H1 (cell line): Measurements from ENCODE around the gene PML. TPM values are rescaled to one million over a fixed set of nuclear protein-coding genes. Genes with fewer than 3 reads are reported as not detected.

Experiments
- CTCF ChIA-PET: fragments of 300-600 bp; sonication (Branson Sonifier 250); formaldehyde crosslinking; loops from one replicate; lab custom pipeline; 2021; ENCODE audit not compliant: partially characterized antibody; lab: Charles Lee
- POLR2A ChIA-PET: fragments of 300-600 bp; sonication (Branson Sonifier 250); formaldehyde crosslinking; loops from one replicate; lab custom pipeline; 2021; ENCODE audit warnings: inconsistent platforms; ENCODE audit not compliant: partially characterized antibody; lab: Charles Lee
- DNase-seq, 2 experiments: peaks; one replicate each; pipeline versions ENCODE4 v3.0.0 to v3.0.0-alpha.2; 2010 to 2022; ENCODE audit warnings: low spot score in 2 of 2, low read depth in 1 of 2, mixed read lengths in 1 of 2
- FAIRE-seq: peaks from 2 replicates; lab custom pipeline; 2011; peaks lifted over from hg19 to GRCh38; lab: Jason Lieb, UNC
- H2AFZ ChIP-seq: 2 replicates; pipeline ENCODE4 v1.8.1; 2012; ENCODE audit warnings: low read length, inconsistent platforms
- H2AK5ac ChIP-seq: 2 replicates; pipeline ENCODE4 v1.6.1; 2013; ENCODE audit warnings: low read depth, low read length
- H2BK120ac ChIP-seq: replicated peaks from 2 replicates; pipeline ENCODE3; 2013; ENCODE audit warnings: low read depth, low read length, inconsistent platforms
- H2BK12ac ChIP-seq: 2 replicates; pipeline ENCODE4 v1.6.1; 2013; ENCODE audit warnings: low read depth, low read length
- H2BK15ac ChIP-seq: 2 replicates; pipeline ENCODE4 v1.6.1; 2013; ENCODE audit warnings: low read length
- H2BK20ac ChIP-seq: 2 replicates; pipeline ENCODE4 v1.6.1; 2013; ENCODE audit warnings: low read length
- H2BK5ac ChIP-seq: 2 replicates; pipeline ENCODE4 v1.6.1; 2013; ENCODE audit warnings: low read depth, low read length
- H3K14ac ChIP-seq: 2 replicates; pipeline ENCODE4 v1.6.1; 2013; ENCODE audit warnings: inconsistent platforms; ENCODE audit not compliant: insufficient read length
- H3K18ac ChIP-seq: 2 replicates; pipeline ENCODE4 v1.6.1; 2013; ENCODE audit warnings: low read length; ENCODE audit errors: extremely low read depth
- H3K23ac ChIP-seq: 2 replicates; pipeline ENCODE4 v1.6.1; 2013; ENCODE audit warnings: inconsistent platforms; ENCODE audit not compliant: insufficient read length
- H3K23me2 ChIP-seq: 2 replicates; pipeline ENCODE4 v1.6.1; 2013; ENCODE audit warnings: low read depth, low read length
- H3K27ac ChIP-seq: 2 replicates; pipeline ENCODE4 v1.6.1; 2011; ENCODE audit warnings: low read depth, low read length, inconsistent platforms
- H3K27me3 ChIP-seq, 4 experiments: replicated peaks in 1 of 4; 1 replicate in 1 of 4; 2 replicates in 3 of 4; pipeline versions ENCODE4 v1.6.1 to v1.8.1; 2011 to 2013; ENCODE audit warnings: low read length in 3 of 4, mild to moderate bottlenecking in 3 of 4, inconsistent platforms in 2 of 4, mixed read lengths in 2 of 4, moderate library complexity in 1 of 4; ENCODE audit not compliant: control insufficient read depth in 3 of 4, insufficient read depth in 3 of 4; ENCODE audit errors: extremely low read depth in 1 of 4
- H3K36me3 ChIP-seq, 4 experiments: 2 replicates each; pipeline versions ENCODE4 v1.6.1 to v1.8.1; 2011 to 2013; ENCODE audit warnings: mild to moderate bottlenecking in 4 of 4, low read length in 3 of 4, moderate library complexity in 2 of 4, control low read depth in 1 of 4, inconsistent platforms in 1 of 4; ENCODE audit not compliant: insufficient read depth in 4 of 4, control insufficient read depth in 2 of 4
- H3K4ac ChIP-seq: replicated peaks from 2 replicates; pipeline ENCODE3; 2013; ENCODE audit warnings: low read length, low read depth, mixed read lengths, inconsistent platforms; ENCODE audit not compliant: insufficient read length
- H3K4me1 ChIP-seq, 4 experiments: replicated peaks in 1 of 4; 1 replicate in 1 of 4; 2 replicates in 3 of 4; pipeline versions ENCODE4 v1.6.1 to v1.8.1; 2011 to 2013; ENCODE audit warnings: low read length in 3 of 4, inconsistent platforms in 2 of 4, mixed read lengths in 1 of 4; ENCODE audit not compliant: insufficient read depth in 4 of 4, control insufficient read depth in 3 of 4
- H3K4me2 ChIP-seq, 2 experiments: 2 replicates each; pipeline versions ENCODE4 v1.6.1 to v1.8.1; 2011 to 2013; ENCODE audit warnings: low read depth in 2 of 2, low read length in 2 of 2, control low read depth in 1 of 2, inconsistent platforms in 1 of 2, mild to moderate bottlenecking in 1 of 2; ENCODE audit not compliant: insufficient read depth in 1 of 2
- H3K4me3 ChIP-seq, 4 experiments: fragments of 200-600, 300-600 bp in 1 of 4; sonication (generic), shearing (Covaris generic), sonication (Bioruptor Twin) in 1 of 4; 2 replicates each; pipeline versions ENCODE4 v1.5.1 to v1.8.1; 2011 to 2016; ENCODE audit warnings: low read length in 4 of 4, low read depth in 3 of 4, control low read depth in 2 of 4, inconsistent platforms in 2 of 4, mild to moderate bottlenecking in 2 of 4, mixed read lengths in 1 of 4, moderate library complexity in 1 of 4; ENCODE audit not compliant: insufficient read depth in 2 of 4; ENCODE audit errors: extremely low read depth in 1 of 4
- H3K56ac ChIP-seq: replicated peaks from 2 replicates; pipeline ENCODE3; 2013; ENCODE audit warnings: low read depth, mild to moderate bottlenecking, mixed read lengths, low read length, inconsistent platforms; ENCODE audit not compliant: insufficient read length
- H3K79me1 ChIP-seq: 2 replicates; pipeline ENCODE4 v1.6.1; 2013; ENCODE audit warnings: low read depth, low read length, control low read depth
- H3K79me2 ChIP-seq, 2 experiments: 2 replicates each; pipeline versions ENCODE4 v1.6.1 to v1.8.1; 2012 to 2013; ENCODE audit warnings: low read length in 2 of 2, mild to moderate bottlenecking in 2 of 2, inconsistent platforms in 1 of 2; ENCODE audit not compliant: insufficient read depth in 2 of 2, control insufficient read depth in 1 of 2
- H3K9ac ChIP-seq, 4 experiments: replicated peaks in 1 of 4; 1 replicate in 1 of 4; 2 replicates in 3 of 4; pipeline versions ENCODE4 v1.6.1 to v1.8.1; 2011 to 2013; ENCODE audit warnings: low read depth in 3 of 4, low read length in 3 of 4, control low read depth in 2 of 4, mild to moderate bottlenecking in 2 of 4, moderate library complexity in 2 of 4, inconsistent platforms in 1 of 4; ENCODE audit errors: extremely low read depth in 1 of 4
- H3K9me3 ChIP-seq, 2 experiments: 2 replicates each; pipeline versions ENCODE4 v1.6.1 to v1.8.1; 2012 to 2013; ENCODE audit warnings: mild to moderate bottlenecking in 2 of 2, moderate library complexity in 2 of 2, control low read depth in 1 of 2, inconsistent platforms in 1 of 2, low read depth in 1 of 2, low read length in 1 of 2, mixed read lengths in 1 of 2; ENCODE audit not compliant: insufficient read depth in 2 of 2
- H4K20me1 ChIP-seq, 2 experiments: replicated peaks in 1 of 2; 2 replicates each; pipeline versions ENCODE3 to v1.8.1; 2011 to 2013; ENCODE audit warnings: inconsistent platforms in 2 of 2, low read length in 2 of 2, mild to moderate bottlenecking in 1 of 2; ENCODE audit not compliant: insufficient read depth in 2 of 2, control insufficient read depth in 1 of 2
- H4K5ac ChIP-seq: 2 replicates; pipeline ENCODE4 v1.6.1; 2013; ENCODE audit warnings: low read length, low read depth, mixed read lengths, inconsistent platforms; ENCODE audit not compliant: insufficient read length
- H4K8ac ChIP-seq: 2 replicates; pipeline ENCODE4 v1.8.0; 2013; ENCODE audit warnings: mild to moderate bottlenecking, moderate library complexity, low read length, inconsistent platforms; ENCODE audit not compliant: insufficient read depth; ENCODE audit errors: extremely low read depth
- H4K91ac ChIP-seq: replicated peaks from 2 replicates; pipeline ENCODE3; 2013; ENCODE audit warnings: low read length, mixed read lengths, inconsistent platforms; ENCODE audit not compliant: insufficient read length
- BCL11A ChIP-seq, 2 experiments: IDR thresholded peaks; one replicate each; pipeline ENCODE4 v1.6.1; 2011; ENCODE audit warnings: low read depth in 2 of 2, low read length in 2 of 2, mild to moderate bottlenecking in 2 of 2
- CEBPB ChIP-seq: IDR thresholded peaks from 2 replicates; pipeline ENCODE4 v1.6.1; 2012; ENCODE audit warnings: low read depth, low read length
- CHD2 ChIP-seq: IDR thresholded peaks from 2 replicates; pipeline ENCODE4 v1.6.1; 2012; ENCODE audit warnings: low read length, improper control_type of control experiment
- EZH2 ChIP-seq: fragments of 200-600 bp; sonication (generic); IDR thresholded peaks from 2 replicates; pipeline ENCODE4 v1.7.1; 2012; ENCODE audit warnings: low read depth, mild to moderate bottlenecking, moderate library complexity, low read length, inconsistent platforms; ENCODE audit not compliant: severe bottlenecking
- FOSL1 ChIP-seq: IDR thresholded peaks from 2 replicates; pipeline ENCODE4 v1.6.1; 2011; ENCODE audit warnings: mild to moderate bottlenecking, low read depth, low read length, moderate library complexity; ENCODE audit not compliant: insufficient read depth
- GABPA ChIP-seq: IDR thresholded peaks from 2 replicates; pipeline ENCODE4 v1.6.1; 2011; ENCODE audit warnings: mild to moderate bottlenecking, low read length, moderate library complexity, borderline replicate concordance; ENCODE audit not compliant: insufficient read depth
- PHF8 ChIP-seq: fragments of 200-600 bp; sonication (generic); conservative IDR thresholded peaks from 2 replicates; pipeline ENCODE4 v1.7.1; 2012; ENCODE audit warnings: low read depth, mild to moderate bottlenecking, inconsistent platforms, low read length, moderate library complexity
- SP1 ChIP-seq: IDR thresholded peaks from 2 replicates; pipeline ENCODE4 v1.6.1; 2011; ENCODE audit warnings: low read depth, low read length
- SRF ChIP-seq: IDR thresholded peaks from 2 replicates; pipeline ENCODE4 v1.6.1; 2011; ENCODE audit warnings: mild to moderate bottlenecking, low read depth, low read length, moderate library complexity
- WGBS, 2 experiments: shearing (Covaris generic) in 1 of 2; methylation state at CpG; one replicate each; pipeline versions ENCODE4 v1.1.6 to v1.1.7; 2013 to 2015; ENCODE audit warnings: low lambda C conversion rate in 2 of 2, mixed read lengths in 2 of 2, inconsistent platforms in 1 of 2, low coverage in 1 of 2, missing lambda C conversion rate in 1 of 2; ENCODE audit not compliant: insufficient replicate concordance in 2 of 2, insufficient coverage in 1 of 2, insufficient read length in 1 of 2; ENCODE audit errors: extremely low coverage in 1 of 2, missing lambda C conversion rate in 1 of 2; 5-methylcytosine and 5-hydroxymethylcytosine counted together
- polyA plus RNA-seq, 7 experiments: library from polyadenylated mRNA; depleted of rRNA in 3 of 7; stranded (reverse) in 5 of 7; unstranded in 2 of 7; fragments of >200 nt in 5 of 7; fragments of 200-250 nt in 2 of 7; gene quantifications; 1 replicate in 5 of 7; 2 replicates in 1 of 7; 4 replicates in 1 of 7; pipeline versions ENCODE4 v1.2.1 to v1.2.3, GENCODE V29; 2011 to 2013; ENCODE audit warnings: missing spikeins in 2 of 7, mixed read lengths in 2 of 7
- total RNA-seq: library from RNA; stranded (reverse); fragmentation: NEBNext Ultra II Directional; extraction: Animal tissue kit (Norgen Biotek cat#: 25700); gene quantifications from 2 replicates; pipeline ENCODE4 v1.2.1, GENCODE V29; 2021

Gene PML
- total and polyA plus RNA-seq, 2 of the 8 experiments (the other 6 are each of a cell fraction or from before 2014, with no cell fraction given), result 14.9 to 30.3 TPM

GRCh38 chr15:73997986-73998385 is 3.5 kb downstream of the PML start:
- Histone ChIP-seq H2AK5ac (no peak overlapping the region), H3K14ac (no peak overlapping the region), H3K23ac (no peak overlapping the region), H2BK15ac (no peak overlapping the region)
- TF ChIP-seq CEBPB (no peak), FOSL1 (no peak), BCL11A (IDR thresholded peaks at IDR 0.05; ENCODE audit: low read depth in 2 of 2, low read length in 2 of 2) (no peak), EZH2 (no peak), GABPA (no peak), SRF (no peak), PHF8 (no peak), CHD2 (no peak), SP1 (no peak)
- TF ChIP-seq, all 59 proteins: peak for 0
- Histone ChIP-seq H2AFZ (no peak overlapping the region), H3K9me3 (no peaks in the 10 kb centered on the region), H3K4me2 (no peak overlapping the region), H4K5ac (no peak overlapping the region), H2BK120ac (no peak overlapping the region), H4K20me1 (peaks cover 0 to 2% of the 10 kb centered on the region in 2 experiments), H3K4ac (no peak overlapping the region), H2BK5ac (no peak overlapping the region), H3K27ac (no peak overlapping the region), H2BK20ac (no peak overlapping the region), H3K36me3 (peaks cover 3 to 12% (median 7%) of the 10 kb centered on the region in 4 experiments; a peak in 4 of 8 replicates), H3K27me3 (peaks cover 0 to 4% (median 1%) of the 10 kb centered on the region in 4 experiments; a peak in 1 of 7 replicates), H4K91ac (no peak overlapping the region), H3K56ac (no peak overlapping the region), H3K23me2 (peaks cover 8% of the 10 kb centered on the region; the same call in 1 of the 2 replicates), H3K4me3 (no peak overlapping the region), H3K18ac (no peak overlapping the region), H3K79me1 (no peaks in the 10 kb centered on the region), H2BK12ac (no peak overlapping the region), H3K79me2 (peaks cover 0 to 14% of the 10 kb centered on the region in 2 experiments; a peak in 2 of 4 replicates), H3K9ac (no peak overlapping the region), H3K4me1 (peaks cover 0 to 3% (median under 1%) of the 10 kb centered on the region in 4 experiments; a peak in 2 of 7 replicates), H4K8ac (no peak overlapping the region; the same call in 1 of the 2 replicates)
- ChIA-PET CTCF (interaction anchor here (1.3 to 2.7 kb wide), 2 partner anchors 18 to 39 kb away, joined by 3 to 9 read pairs; no protein-coding TSS in a partner anchor), POLR2A (no interaction called here)
- FAIRE-seq, result no peak
- WGBS, 2 experiments, result 95% methylated on average over 23 of the region's 27 CpGs; no CpG with 5 or more reads in 1 of the 2 experiments
- no peak for DNase-seq
